ENCODE results near the gene IL11. TPM values are rescaled to one million over a fixed set of nuclear protein-coding genes. Genes with fewer than 3 reads are reported as not detected.

The IL11 gene
- total and polyA plus RNA-seq, 8 donors, result 1.0 to 17.4 (median 1.3) TPM; not detected in 3

DNA sequence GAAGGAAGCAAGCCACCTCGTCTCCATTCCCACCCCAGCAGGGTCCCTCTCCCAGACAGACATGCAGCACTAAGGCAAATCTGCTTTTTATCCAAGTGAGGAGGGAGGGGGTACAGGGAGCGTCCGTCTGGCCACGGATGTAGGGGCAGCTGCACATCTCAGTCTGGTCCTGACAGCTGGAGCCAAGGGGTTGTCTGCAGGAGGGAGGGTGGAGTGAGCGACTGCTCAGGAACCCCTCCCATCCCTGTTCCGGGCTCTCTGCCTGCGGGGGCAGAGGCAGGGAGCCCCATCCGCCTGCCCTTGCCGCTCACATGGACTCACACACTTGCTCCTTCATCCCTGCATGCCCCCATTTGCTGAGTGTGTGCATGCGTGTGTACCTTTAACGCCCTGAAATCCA is 8.9 kb upstream of the IL11 start:
- H3K9me3 ChIP-seq, result no peaks in the 10 kb centered on the region
- TF ChIP-seq POLR2A (IDR thresholded peaks at IDR 0.05) (no peak), EP300 (IDR thresholded peaks at IDR 0.05) (no peak), POLR2AphosphoS5 (IDR thresholded peaks at IDR 0.05) (no peak)
- TF ChIP-seq, protein P1, sequence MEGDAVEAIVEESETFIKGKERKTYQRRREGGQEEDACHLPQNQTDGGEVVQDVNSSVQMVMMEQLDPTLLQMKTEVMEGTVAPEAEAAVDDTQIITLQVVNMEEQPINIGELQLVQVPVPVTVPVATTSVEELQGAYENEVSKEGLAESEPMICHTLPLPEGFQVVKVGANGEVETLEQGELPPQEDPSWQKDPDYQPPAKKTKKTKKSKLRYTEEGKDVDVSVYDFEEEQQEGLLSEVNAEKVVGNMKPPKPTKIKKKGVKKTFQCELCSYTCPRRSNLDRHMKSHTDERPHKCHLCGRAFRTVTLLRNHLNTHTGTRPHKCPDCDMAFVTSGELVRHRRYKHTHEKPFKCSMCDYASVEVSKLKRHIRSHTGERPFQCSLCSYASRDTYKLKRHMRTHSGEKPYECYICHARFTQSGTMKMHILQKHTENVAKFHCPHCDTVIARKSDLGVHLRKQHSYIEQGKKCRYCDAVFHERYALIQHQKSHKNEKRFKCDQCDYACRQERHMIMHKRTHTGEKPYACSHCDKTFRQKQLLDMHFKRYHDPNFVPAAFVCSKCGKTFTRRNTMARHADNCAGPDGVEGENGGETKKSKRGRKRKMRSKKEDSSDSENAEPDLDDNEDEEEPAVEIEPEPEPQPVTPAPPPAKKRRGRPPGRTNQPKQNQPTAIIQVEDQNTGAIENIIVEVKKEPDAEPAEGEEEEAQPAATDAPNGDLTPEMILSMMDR (IDR thresholded peaks at IDR 0.05), result no peak
- no peaks in the 10 kb centered on the region for H3K36me3 ChIP-seq
- DNase-seq, result peak in 1 of 2 donors; percentile 74
- intact Hi-C loops (cut with DNase I; ENCODE audit: low total_unique reads), result no loop called here
- peaks cover 12 to 45% (median 23%) of the 10 kb centered on the region in 4 donors for H3K4me1 ChIP-seq
- no peak overlapping the region for H3K27ac ChIP-seq
- H3K4me3 ChIP-seq, result no peak overlapping the region
- 52 to 75% (median 72%) methylated on average over 5 to 11 of the region's 11 CpGs for WGBS, 5 donors
- peaks cover 5 to 44% (median 35%) of the 10 kb centered on the region in 3 donors for H3K27me3 ChIP-seq

DNA sequence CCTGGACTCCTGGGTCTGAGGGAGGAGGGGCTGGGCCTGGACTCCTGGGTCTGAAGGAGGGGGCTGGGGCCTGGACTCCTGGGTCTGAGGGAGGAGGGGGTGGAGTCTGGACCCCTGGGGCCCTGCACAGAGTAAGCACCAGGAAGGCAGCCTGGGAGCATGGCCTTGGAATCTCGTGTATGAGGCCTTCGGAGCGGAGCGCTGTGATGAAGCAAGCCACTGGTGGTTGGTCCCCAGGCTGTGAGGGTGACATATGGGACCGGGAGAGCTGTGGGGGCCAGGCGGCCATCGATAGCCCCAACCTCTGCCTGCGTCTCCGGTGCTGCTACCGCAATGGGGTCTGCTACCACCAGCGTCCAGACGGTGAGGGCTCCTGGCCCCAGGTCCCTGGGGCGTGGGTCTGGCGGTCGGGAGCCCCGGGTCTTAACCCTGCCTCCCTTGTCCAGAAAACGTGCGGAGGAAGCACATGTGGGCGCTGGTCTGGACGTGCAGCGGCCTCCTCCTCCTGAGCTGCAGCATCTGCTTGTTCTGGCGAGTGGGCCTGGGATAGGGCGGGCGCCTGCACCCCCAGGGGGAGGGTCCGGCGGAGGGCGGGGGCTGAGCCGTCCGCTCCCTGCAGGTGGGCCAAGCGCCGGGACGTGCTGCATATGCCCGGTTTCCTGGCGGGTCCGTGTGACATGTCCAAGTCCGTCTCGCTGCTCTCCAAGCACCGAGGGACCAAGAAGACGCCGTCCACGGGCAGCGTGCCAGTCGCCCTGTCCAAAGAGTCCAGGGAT is 7.3 kb upstream of the IL11 start:
- Histone ChIP-seq H3K4me1 (peaks cover 6 to 40% (median 16%) of the 10 kb centered on the region in 4 donors), H3K36me3 (no peaks in the 10 kb centered on the region), H3K27me3 (peaks cover 8 to 61% (median 52%) of the 10 kb centered on the region in 3 donors), H3K27ac (no peak overlapping the region), H3K9me3 (no peaks in the 10 kb centered on the region), H3K4me3 (no peak overlapping the region)
- no peak for TF ChIP-seq EP300 (IDR thresholded peaks at IDR 0.05)
- TF ChIP-seq POLR2AphosphoS5 (IDR thresholded peaks at IDR 0.05), result peak in 1 of 3 donors; percentile 6
- TF ChIP-seq, protein P1 (IDR thresholded peaks at IDR 0.05), result no peak
- 8 to 31% (median 30%) methylated on average over 18 to 43 of the region's 43 CpGs for WGBS, 5 donors
- intact Hi-C loops (cut with DNase I; ENCODE audit: low total_unique reads), result no loop called here
- DNase-seq, result peak in 1 of 2 donors; percentile 71

DNA sequence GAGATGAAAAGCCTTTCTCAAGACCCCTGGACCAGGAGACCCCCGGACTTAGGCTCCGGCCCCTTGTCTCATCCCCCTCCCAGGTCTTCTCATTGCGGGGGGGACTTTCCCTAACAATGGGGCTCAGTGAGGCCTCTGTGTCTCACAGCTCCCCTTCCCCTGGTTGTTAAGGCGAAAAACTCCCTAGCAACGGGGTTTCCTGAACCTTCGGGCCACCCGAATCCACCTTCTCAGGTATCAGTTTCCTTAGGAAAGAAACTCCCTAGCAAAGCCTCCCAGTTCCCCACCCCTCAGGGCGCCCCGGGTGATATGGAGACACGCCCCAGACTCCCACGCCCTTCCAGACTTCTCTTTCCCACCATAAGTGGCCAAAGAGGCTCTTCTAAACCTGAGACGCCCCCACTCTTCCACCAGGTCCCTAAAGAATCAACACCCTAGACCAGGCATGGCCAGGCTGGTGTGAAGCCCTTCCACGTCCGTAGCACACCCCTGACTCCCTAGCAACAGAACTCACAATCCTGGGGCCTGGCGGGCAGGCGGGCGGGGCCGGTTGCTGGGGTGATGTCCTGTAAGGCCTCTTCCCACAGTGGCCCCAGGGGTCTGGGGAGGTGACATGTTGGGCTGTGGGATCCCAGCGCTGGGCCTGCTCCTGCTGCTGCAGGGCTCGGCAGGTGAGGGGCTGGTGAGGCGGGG is 6.1 kb upstream of the IL11 start, which contains the start of gene TMEM190:
TSS of gene TMEM190 (plus strand) at position 586 of the 693 bp plus-strand sequence. CDS start at position 614, 28 bp downstream.
- intact Hi-C loops (cut with DNase I; ENCODE audit: low total_unique reads), result no loop called here
- peak in 1 of 2 donors; percentile 75 for DNase-seq

DNA sequence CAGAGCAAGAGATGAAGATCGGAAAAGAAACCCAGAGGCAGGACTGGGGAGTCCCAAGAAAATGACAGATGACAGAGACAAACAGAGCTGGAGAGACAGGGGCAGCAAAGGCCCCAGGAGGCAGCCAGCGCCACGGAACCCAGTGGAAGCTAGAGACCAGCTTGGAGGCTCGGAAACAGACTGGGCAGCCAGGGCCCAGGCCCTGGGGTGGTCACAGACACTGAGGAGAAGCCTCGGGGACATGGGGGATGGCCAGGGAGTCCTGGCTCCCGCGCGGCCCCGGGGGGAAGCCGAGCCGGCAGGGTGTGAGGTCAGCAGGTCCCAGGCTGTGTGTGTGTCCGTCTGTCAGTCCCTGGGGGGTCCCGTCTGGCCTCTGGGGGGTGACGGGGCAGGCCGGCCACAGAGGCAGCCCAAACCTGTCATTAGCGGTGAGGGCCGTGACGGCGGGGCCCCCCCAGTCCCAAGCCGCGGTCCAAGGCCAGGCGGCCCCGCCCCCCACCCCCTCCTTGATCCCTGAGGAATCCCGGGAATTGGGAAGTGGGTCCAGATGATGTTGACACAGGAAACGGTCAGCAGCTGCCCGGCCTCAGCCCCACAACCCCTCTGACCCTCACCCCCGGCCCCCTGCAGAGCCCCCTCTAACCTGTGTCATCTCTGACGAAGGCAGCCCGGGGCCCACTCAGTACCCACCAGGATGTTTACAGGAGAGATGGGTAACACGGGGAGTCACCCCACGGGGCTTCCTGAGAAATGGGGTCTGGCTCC is 3.9 kb upstream of the IL11 start:
- intact Hi-C loops (cut with DNase I; ENCODE audit: low total_unique reads), result no loop called here
- Histone ChIP-seq H3K27me3 (peaks cover 17 to 94% (median 85%) of the 10 kb centered on the region in 3 donors), H3K4me1 (peaks cover 18 to 46% (median 25%) of the 10 kb centered on the region in 4 donors), H3K36me3 (no peaks in the 10 kb centered on the region), H3K27ac (peak overlapping the region in 1 of 5 donors; percentile 26), H3K9me3 (no peaks in the 10 kb centered on the region), H3K4me3 (no peak overlapping the region)
- peak in 1 of 2 donors; percentile 54 for DNase-seq
- WGBS, 5 donors, result 3 to 23% (median 10%) methylated on average over 8 to 31 of the region's 31 CpGs
- TF ChIP-seq POLR2A (IDR thresholded peaks at IDR 0.05), result no peak
- no peak for TF ChIP-seq EP300 (IDR thresholded peaks at IDR 0.05)
- no peak for TF ChIP-seq POLR2AphosphoS5 (IDR thresholded peaks at IDR 0.05)
- TF ChIP-seq, protein P1 (IDR thresholded peaks at IDR 0.05), result no peak

More for the DNA sequence above, 6.1 kb upstream of the IL11 start, which contains the start of gene TMEM190:
- Histone ChIP-seq H3K27ac (no peak within 1 kb of the TSS), H3K4me1 (peaks cover 6 to 33% (median 12%) of the 10 kb centered on the region in 4 donors), H3K27me3 (peaks cover 8 to 72% (median 63%) of the 10 kb centered on the region in 3 donors), H3K4me3 (no peak within 1 kb of the TSS), H3K36me3 (no peaks in the 10 kb centered on the region), H3K9me3 (no peaks in the 10 kb centered on the region)
- 24 to 48% (median 32%) methylated on average over 14 to 21 of the region's 21 CpGs for WGBS, 5 donors
- TF ChIP-seq EP300 (IDR thresholded peaks at IDR 0.05) (no peak), POLR2A (IDR thresholded peaks at IDR 0.05) (no peak)

Measured in stomach (tissue), 9 donors.